H1 (cell line): ENCODE measurements around the gene FAM219A. TPM values are rescaled to one million over a fixed set of nuclear protein-coding genes. Genes with fewer than 3 reads are reported as not detected.

Source experiments
- CTCF ChIA-PET: fragments of 300-600 bp; sonication (Branson Sonifier 250); formaldehyde crosslinking; loops from one replicate; lab custom pipeline; 2021; ENCODE audit not compliant: partially characterized antibody; lab: Charles Lee
- POLR2A ChIA-PET: fragments of 300-600 bp; sonication (Branson Sonifier 250); formaldehyde crosslinking; loops from one replicate; lab custom pipeline; 2021; ENCODE audit warnings: inconsistent platforms; ENCODE audit not compliant: partially characterized antibody; lab: Charles Lee
- DNase-seq, 2 experiments: peaks; one replicate each; pipeline versions ENCODE4 v3.0.0 to v3.0.0-alpha.2; 2010 to 2022; ENCODE audit warnings: low spot score in 2 of 2, low read depth in 1 of 2, mixed read lengths in 1 of 2
- FAIRE-seq: peaks from 2 replicates; lab custom pipeline; 2011; peaks lifted over from hg19 to GRCh38; lab: Jason Lieb, UNC
- H2AFZ ChIP-seq: 2 replicates; pipeline ENCODE4 v1.8.1; 2012; ENCODE audit warnings: low read length, inconsistent platforms
- H2AK5ac ChIP-seq: 2 replicates; pipeline ENCODE4 v1.6.1; 2013; ENCODE audit warnings: low read depth, low read length
- H2BK120ac ChIP-seq: replicated peaks from 2 replicates; pipeline ENCODE3; 2013; ENCODE audit warnings: low read depth, low read length, inconsistent platforms
- H2BK12ac ChIP-seq: 2 replicates; pipeline ENCODE4 v1.6.1; 2013; ENCODE audit warnings: low read depth, low read length
- H2BK15ac ChIP-seq: 2 replicates; pipeline ENCODE4 v1.6.1; 2013; ENCODE audit warnings: low read length
- H2BK20ac ChIP-seq: 2 replicates; pipeline ENCODE4 v1.6.1; 2013; ENCODE audit warnings: low read length
- H2BK5ac ChIP-seq: 2 replicates; pipeline ENCODE4 v1.6.1; 2013; ENCODE audit warnings: low read depth, low read length
- H3K14ac ChIP-seq: 2 replicates; pipeline ENCODE4 v1.6.1; 2013; ENCODE audit warnings: inconsistent platforms; ENCODE audit not compliant: insufficient read length
- H3K18ac ChIP-seq: 2 replicates; pipeline ENCODE4 v1.6.1; 2013; ENCODE audit warnings: low read length; ENCODE audit errors: extremely low read depth
- H3K23ac ChIP-seq: 2 replicates; pipeline ENCODE4 v1.6.1; 2013; ENCODE audit warnings: inconsistent platforms; ENCODE audit not compliant: insufficient read length
- H3K23me2 ChIP-seq: 2 replicates; pipeline ENCODE4 v1.6.1; 2013; ENCODE audit warnings: low read depth, low read length
- H3K27ac ChIP-seq: 2 replicates; pipeline ENCODE4 v1.6.1; 2011; ENCODE audit warnings: low read depth, low read length, inconsistent platforms
- H3K27me3 ChIP-seq, 4 experiments: replicated peaks in 1 of 4; 1 replicate in 1 of 4; 2 replicates in 3 of 4; pipeline versions ENCODE4 v1.6.1 to v1.8.1; 2011 to 2013; ENCODE audit warnings: low read length in 3 of 4, mild to moderate bottlenecking in 3 of 4, inconsistent platforms in 2 of 4, mixed read lengths in 2 of 4, moderate library complexity in 1 of 4; ENCODE audit not compliant: control insufficient read depth in 3 of 4, insufficient read depth in 3 of 4; ENCODE audit errors: extremely low read depth in 1 of 4
- H3K36me3 ChIP-seq, 4 experiments: 2 replicates each; pipeline versions ENCODE4 v1.6.1 to v1.8.1; 2011 to 2013; ENCODE audit warnings: mild to moderate bottlenecking in 4 of 4, low read length in 3 of 4, moderate library complexity in 2 of 4, control low read depth in 1 of 4, inconsistent platforms in 1 of 4; ENCODE audit not compliant: insufficient read depth in 4 of 4, control insufficient read depth in 2 of 4
- H3K4ac ChIP-seq: replicated peaks from 2 replicates; pipeline ENCODE3; 2013; ENCODE audit warnings: low read length, low read depth, mixed read lengths, inconsistent platforms; ENCODE audit not compliant: insufficient read length
- H3K4me1 ChIP-seq, 4 experiments: replicated peaks in 1 of 4; 1 replicate in 1 of 4; 2 replicates in 3 of 4; pipeline versions ENCODE4 v1.6.1 to v1.8.1; 2011 to 2013; ENCODE audit warnings: low read length in 3 of 4, inconsistent platforms in 2 of 4, mixed read lengths in 1 of 4; ENCODE audit not compliant: insufficient read depth in 4 of 4, control insufficient read depth in 3 of 4
- H3K4me2 ChIP-seq, 2 experiments: 2 replicates each; pipeline versions ENCODE4 v1.6.1 to v1.8.1; 2011 to 2013; ENCODE audit warnings: low read depth in 2 of 2, low read length in 2 of 2, control low read depth in 1 of 2, inconsistent platforms in 1 of 2, mild to moderate bottlenecking in 1 of 2; ENCODE audit not compliant: insufficient read depth in 1 of 2
- H3K4me3 ChIP-seq, 4 experiments: fragments of 200-600, 300-600 bp in 1 of 4; sonication (generic), shearing (Covaris generic), sonication (Bioruptor Twin) in 1 of 4; 2 replicates each; pipeline versions ENCODE4 v1.5.1 to v1.8.1; 2011 to 2016; ENCODE audit warnings: low read length in 4 of 4, low read depth in 3 of 4, control low read depth in 2 of 4, inconsistent platforms in 2 of 4, mild to moderate bottlenecking in 2 of 4, mixed read lengths in 1 of 4, moderate library complexity in 1 of 4; ENCODE audit not compliant: insufficient read depth in 2 of 4; ENCODE audit errors: extremely low read depth in 1 of 4
- H3K56ac ChIP-seq: replicated peaks from 2 replicates; pipeline ENCODE3; 2013; ENCODE audit warnings: low read depth, mild to moderate bottlenecking, mixed read lengths, low read length, inconsistent platforms; ENCODE audit not compliant: insufficient read length
- H3K79me1 ChIP-seq: 2 replicates; pipeline ENCODE4 v1.6.1; 2013; ENCODE audit warnings: low read depth, low read length, control low read depth
- H3K79me2 ChIP-seq, 2 experiments: 2 replicates each; pipeline versions ENCODE4 v1.6.1 to v1.8.1; 2012 to 2013; ENCODE audit warnings: low read length in 2 of 2, mild to moderate bottlenecking in 2 of 2, inconsistent platforms in 1 of 2; ENCODE audit not compliant: insufficient read depth in 2 of 2, control insufficient read depth in 1 of 2
- H3K9ac ChIP-seq, 4 experiments: replicated peaks in 1 of 4; 1 replicate in 1 of 4; 2 replicates in 3 of 4; pipeline versions ENCODE4 v1.6.1 to v1.8.1; 2011 to 2013; ENCODE audit warnings: low read depth in 3 of 4, low read length in 3 of 4, control low read depth in 2 of 4, mild to moderate bottlenecking in 2 of 4, moderate library complexity in 2 of 4, inconsistent platforms in 1 of 4; ENCODE audit errors: extremely low read depth in 1 of 4
- H3K9me3 ChIP-seq, 2 experiments: 2 replicates each; pipeline versions ENCODE4 v1.6.1 to v1.8.1; 2012 to 2013; ENCODE audit warnings: mild to moderate bottlenecking in 2 of 2, moderate library complexity in 2 of 2, control low read depth in 1 of 2, inconsistent platforms in 1 of 2, low read depth in 1 of 2, low read length in 1 of 2, mixed read lengths in 1 of 2; ENCODE audit not compliant: insufficient read depth in 2 of 2
- H4K20me1 ChIP-seq, 2 experiments: replicated peaks in 1 of 2; 2 replicates each; pipeline versions ENCODE3 to v1.8.1; 2011 to 2013; ENCODE audit warnings: inconsistent platforms in 2 of 2, low read length in 2 of 2, mild to moderate bottlenecking in 1 of 2; ENCODE audit not compliant: insufficient read depth in 2 of 2, control insufficient read depth in 1 of 2
- H4K5ac ChIP-seq: 2 replicates; pipeline ENCODE4 v1.6.1; 2013; ENCODE audit warnings: low read length, low read depth, mixed read lengths, inconsistent platforms; ENCODE audit not compliant: insufficient read length
- H4K8ac ChIP-seq: 2 replicates; pipeline ENCODE4 v1.8.0; 2013; ENCODE audit warnings: mild to moderate bottlenecking, moderate library complexity, low read length, inconsistent platforms; ENCODE audit not compliant: insufficient read depth; ENCODE audit errors: extremely low read depth
- H4K91ac ChIP-seq: replicated peaks from 2 replicates; pipeline ENCODE3; 2013; ENCODE audit warnings: low read length, mixed read lengths, inconsistent platforms; ENCODE audit not compliant: insufficient read length
- CHD2 ChIP-seq: IDR thresholded peaks from 2 replicates; pipeline ENCODE4 v1.6.1; 2012; ENCODE audit warnings: low read length, improper control_type of control experiment
- NANOG ChIP-seq: IDR thresholded peaks from 2 replicates; pipeline ENCODE4 v1.6.1; 2011; ENCODE audit warnings: low read length, low read depth, mild to moderate bottlenecking, inconsistent platforms; ENCODE audit not compliant: insufficient read depth, poor library complexity, severe bottlenecking
- SIRT6 ChIP-seq: IDR thresholded peaks from one replicate; pipeline ENCODE4 v1.7.1; 2012; ENCODE audit warnings: low read length, inconsistent platforms
- WGBS, 2 experiments: shearing (Covaris generic) in 1 of 2; methylation state at CpG; one replicate each; pipeline versions ENCODE4 v1.1.6 to v1.1.7; 2013 to 2015; ENCODE audit warnings: low lambda C conversion rate in 2 of 2, mixed read lengths in 2 of 2, inconsistent platforms in 1 of 2, low coverage in 1 of 2, missing lambda C conversion rate in 1 of 2; ENCODE audit not compliant: insufficient replicate concordance in 2 of 2, insufficient coverage in 1 of 2, insufficient read length in 1 of 2; ENCODE audit errors: extremely low coverage in 1 of 2, missing lambda C conversion rate in 1 of 2; 5-methylcytosine and 5-hydroxymethylcytosine counted together
- polyA plus RNA-seq, 7 experiments: library from polyadenylated mRNA; depleted of rRNA in 3 of 7; stranded (reverse) in 5 of 7; unstranded in 2 of 7; fragments of >200 nt in 5 of 7; fragments of 200-250 nt in 2 of 7; gene quantifications; 1 replicate in 5 of 7; 2 replicates in 1 of 7; 4 replicates in 1 of 7; pipeline versions ENCODE4 v1.2.1 to v1.2.3, GENCODE V29; 2011 to 2013; ENCODE audit warnings: missing spikeins in 2 of 7, mixed read lengths in 2 of 7
- total RNA-seq: library from RNA; stranded (reverse); fragmentation: NEBNext Ultra II Directional; extraction: Animal tissue kit (Norgen Biotek cat#: 25700); gene quantifications from 2 replicates; pipeline ENCODE4 v1.2.1, GENCODE V29; 2021

The FAM219A gene
- total and polyA plus RNA-seq, 2 of the 8 experiments (the other 6 are each of a cell fraction or from before 2014, with no cell fraction given) = 7.7 to 10.4 TPM

DNA sequence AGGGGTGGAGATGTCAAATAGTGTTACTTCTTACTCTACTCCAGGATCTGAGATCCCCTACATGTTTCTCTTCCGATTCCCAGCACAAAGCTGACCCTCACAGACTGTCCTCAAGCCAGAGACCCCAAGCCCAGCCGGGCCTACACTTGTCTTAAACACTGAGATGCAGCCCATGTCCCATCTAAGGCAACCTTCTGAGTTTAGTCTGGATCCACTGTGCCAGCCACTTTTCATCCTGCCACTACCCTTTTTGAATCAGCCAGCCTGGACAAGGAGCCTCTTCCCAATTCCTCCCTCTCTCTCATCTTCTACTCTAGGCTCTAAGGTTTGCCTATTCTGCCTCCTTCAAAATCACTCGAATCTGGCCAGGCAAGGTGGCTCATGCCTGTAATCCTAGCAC lies 75.5 kb downstream of the FAM219A start:
- Histone ChIP-seq H3K23me2 (peaks cover 20% of the 10 kb centered on the region), H2BK20ac (no peak overlapping the region), H2AK5ac (no peak overlapping the region), H3K27me3 (peaks cover 3 to 31% (median 28%) of the 10 kb centered on the region in 4 experiments), H3K14ac (no peak overlapping the region), H3K9ac (no peak overlapping the region), H2AFZ (no peak overlapping the region), H3K4ac (no peak overlapping the region), H3K4me1 (peaks cover 3 to 12% (median 4%) of the 10 kb centered on the region in 4 experiments; a peak in 6 of 7 replicates), H3K79me1 (no peaks in the 10 kb centered on the region), H4K5ac (no peak overlapping the region), H4K91ac (no peak overlapping the region), H2BK15ac (no peak overlapping the region), H2BK120ac (no peak overlapping the region), H3K36me3 (no peaks in the 10 kb centered on the region; a peak in 1 of 8 replicates), H3K79me2 (no peaks in the 10 kb centered on the region), H3K56ac (no peak overlapping the region), H2BK5ac (no peak overlapping the region), H4K8ac (no peak overlapping the region), H3K4me3 (no peak overlapping the region), H3K27ac (no peak overlapping the region), H4K20me1 (no peaks in the 10 kb centered on the region), H3K18ac (no peak overlapping the region), H3K9me3 (no peaks in the 10 kb centered on the region), H2BK12ac (no peak overlapping the region), H3K4me2 (no peak overlapping the region), H3K23ac (no peak overlapping the region)
- WGBS, 2 experiments = 90% methylated on average over 3 of the region's 3 CpGs; no CpG with 5 or more reads in 1 of the 2 experiments
- DNase-seq (peak in 1 of 2 experiments; percentile 4), FAIRE-seq (no peak)
- TF ChIP-seq NANOG (no peak), SIRT6 (no peak), CHD2 (no peak)
- ChIA-PET CTCF (interaction anchor here (0.6 to 19.4 kb wide), 4 partner anchors 20 to 220 kb away, joined by 4 to 350 read pairs (median 6); no protein-coding TSS in a partner anchor), POLR2A (no interaction called here)
